Testis (tissue), 3 donors: ENCODE data around the gene SYNGR4. TPM values are rescaled to one million over a fixed set of nuclear protein-coding genes. Genes with fewer than 3 reads are reported as not detected.

Experiments used
- DNase-seq: peaks from one replicate; pipeline ENCODE4 v3.0.0-alpha.2; 2019
- H3K27ac ChIP-seq, 2 donors: fragments of 200-600 bp; sonication (generic); one replicate each; pipeline ENCODE4 v1.5.1; 2019
- H3K27me3 ChIP-seq: fragments of 200-600 bp; sonication (generic); one replicate; pipeline ENCODE4 v1.5.1; 2019
- H3K36me3 ChIP-seq: fragments of 200-600 bp; sonication (generic); one replicate; pipeline ENCODE4 v1.5.1; 2017; ENCODE audit warnings: low read depth; ENCODE audit errors: missing control alignments
- H3K4me1 ChIP-seq: fragments of 200-600 bp; sonication (generic); one replicate; pipeline ENCODE4 v1.5.1; 2019
- H3K4me3 ChIP-seq, 2 donors: fragments of 200-600 bp; sonication (generic); one replicate each; pipeline ENCODE4 v1.5.1; 2017 to 2019
- H3K9me3 ChIP-seq: fragments of 200-600 bp; sonication (generic); one replicate; pipeline ENCODE4 v1.5.1; 2017
- CTCF ChIP-seq, 3 experiments: fragments of 450-650 bp in 2 of 3; fragments of 200-600 bp in 1 of 3; sonication (generic) in 1 of 3; IDR thresholded peaks; one replicate each; pipeline ENCODE4 v1.5.1; 2016 to 2019; ENCODE audit warnings: antibody characterized with exemption in 3 of 3, mild to moderate bottlenecking in 2 of 3, moderate library complexity in 1 of 3
- POLR2A ChIP-seq: fragments of 450-650 bp; IDR thresholded peaks from one replicate; pipeline ENCODE4 v1.6.1; 2017; ENCODE audit warnings: antibody characterized with exemption, mild to moderate bottlenecking, moderate library complexity
- WGBS, 2 donors: methylation state at CpG; one replicate each; pipeline ENCODE4 v1.1.5; 2018; 5-methylcytosine and 5-hydroxymethylcytosine counted together
- intact Hi-C: fragments of 100-400 bp; cut with DNase I; formaldehyde crosslinking; loops from one replicate; pipeline ENCODE4 v1.15.1; 2023; ENCODE audit warnings: low total_unique reads
- polyA plus RNA-seq: library from polyadenylated mRNA; stranded (reverse); fragments of 350-450 nt; fragmentation: Illumina TruSeq; extraction: RNeasy Lipid Tissue Mini Kit (QIAGEN cat#74804); gene quantifications from one replicate; pipeline ENCODE4 v1.2.3, GENCODE V29; 2014; ENCODE audit warnings: low read depth, low replicate concordance; ENCODE audit not compliant: insufficient read depth
- total RNA-seq, 2 donors: library from RNA; depleted of rRNA; stranded (reverse); fragments of >200 nt; gene quantifications; one replicate each; pipeline ENCODE4 v1.2.3, GENCODE V29; 2016

Gene SYNGR4
- total and polyA plus RNA-seq, 3 donors from 2014 or later = 21.8 to 112 (median 26.1) TPM

GRCh38 chr19:48329167-48329891, 34.8 kb upstream of the SYNGR4 start:
- no peak for TF ChIP-seq POLR2A
- no peak for TF ChIP-seq CTCF (IDR thresholded peaks at IDR 0.05)
- Histone ChIP-seq H3K4me1 (peaks cover 15% of the 10 kb centered on the region), H3K36me3 (no peaks in the 10 kb centered on the region), H3K27me3 (no peaks in the 10 kb centered on the region), H3K27ac (no peak overlapping the region), H3K9me3 (no peaks in the 10 kb centered on the region), H3K4me3 (peak overlapping the region in 1 of 2 donors; percentile 61)
- 63 to 69% methylated on average over 15 of the region's 15 CpGs for WGBS, 2 donors
- DNase-seq = no peak
- intact Hi-C loops = no loop called here

- Histone ChIP-seq H3K9me3 (no peaks in the 10 kb centered on the region), H3K27me3 (no peaks in the 10 kb centered on the region), H3K4me1 (peaks cover 10% of the 10 kb centered on the region), H3K4me3 (peak overlapping the region; percentile 43 to 61), H3K27ac (peak overlapping the region; percentile 80 to 85), H3K36me3 (no peaks in the 10 kb centered on the region)
- TF ChIP-seq POLR2A (no peak), CTCF (IDR thresholded peaks at IDR 0.05) (no peak)
- WGBS, 2 donors = 32 to 35% methylated on average over 31 of the region's 41 CpGs
- DNase-seq = peak; percentile 90
- intact Hi-C loops = no loop called here
Measured at GRCh38 chr19:48330012-48330681, 34.0 kb upstream of the SYNGR4 start.

GRCh38 chr19:48332351-48332661, 31.9 kb upstream of the SYNGR4 start:
- peaks cover 10% of the 10 kb centered on the region for H3K4me1 ChIP-seq
- no peak for TF ChIP-seq POLR2A
- no peak for TF ChIP-seq CTCF (IDR thresholded peaks at IDR 0.05)
- no peaks in the 10 kb centered on the region for H3K36me3 ChIP-seq
- 59 to 63% methylated on average over 6 of the region's 6 CpGs for WGBS, 2 donors
- H3K9me3 ChIP-seq = no peaks in the 10 kb centered on the region
- DNase-seq = no peak
- H3K27me3 ChIP-seq = no peaks in the 10 kb centered on the region
- no peak overlapping the region for H3K4me3 ChIP-seq
- intact Hi-C loops = no loop called here
- H3K27ac ChIP-seq = peak overlapping the region; percentile 84 to 90

GRCh38 chr19:48332662-48333466, 31.3 kb upstream of the SYNGR4 start:
- intact Hi-C loops = no loop called here
- no peaks in the 10 kb centered on the region for H3K36me3 ChIP-seq
- 6% methylated on average over 25 of the region's 25 CpGs for WGBS, 2 donors
- no peaks in the 10 kb centered on the region for H3K27me3 ChIP-seq
- no peaks in the 10 kb centered on the region for H3K9me3 ChIP-seq
- H3K27ac ChIP-seq = peak overlapping the region; percentile 84 to 90
- peak overlapping the region; percentile 22 to 47 for H3K4me3 ChIP-seq
- peaks cover 10% of the 10 kb centered on the region for H3K4me1 ChIP-seq
- TF ChIP-seq POLR2A (no peak), CTCF (IDR thresholded peaks at IDR 0.05) (no peak)
- peak; percentile 95 for DNase-seq
